Measurements from ENCODE around the gene SEPHS1.
A peak's percentile ranks its signal among the peaks of the same experiment; 100 is the strongest.

SEPHS1 gene, protein sequence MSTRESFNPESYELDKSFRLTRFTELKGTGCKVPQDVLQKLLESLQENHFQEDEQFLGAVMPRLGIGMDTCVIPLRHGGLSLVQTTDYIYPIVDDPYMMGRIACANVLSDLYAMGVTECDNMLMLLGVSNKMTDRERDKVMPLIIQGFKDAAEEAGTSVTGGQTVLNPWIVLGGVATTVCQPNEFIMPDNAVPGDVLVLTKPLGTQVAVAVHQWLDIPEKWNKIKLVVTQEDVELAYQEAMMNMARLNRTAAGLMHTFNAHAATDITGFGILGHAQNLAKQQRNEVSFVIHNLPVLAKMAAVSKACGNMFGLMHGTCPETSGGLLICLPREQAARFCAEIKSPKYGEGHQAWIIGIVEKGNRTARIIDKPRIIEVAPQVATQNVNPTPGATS

DNA sequence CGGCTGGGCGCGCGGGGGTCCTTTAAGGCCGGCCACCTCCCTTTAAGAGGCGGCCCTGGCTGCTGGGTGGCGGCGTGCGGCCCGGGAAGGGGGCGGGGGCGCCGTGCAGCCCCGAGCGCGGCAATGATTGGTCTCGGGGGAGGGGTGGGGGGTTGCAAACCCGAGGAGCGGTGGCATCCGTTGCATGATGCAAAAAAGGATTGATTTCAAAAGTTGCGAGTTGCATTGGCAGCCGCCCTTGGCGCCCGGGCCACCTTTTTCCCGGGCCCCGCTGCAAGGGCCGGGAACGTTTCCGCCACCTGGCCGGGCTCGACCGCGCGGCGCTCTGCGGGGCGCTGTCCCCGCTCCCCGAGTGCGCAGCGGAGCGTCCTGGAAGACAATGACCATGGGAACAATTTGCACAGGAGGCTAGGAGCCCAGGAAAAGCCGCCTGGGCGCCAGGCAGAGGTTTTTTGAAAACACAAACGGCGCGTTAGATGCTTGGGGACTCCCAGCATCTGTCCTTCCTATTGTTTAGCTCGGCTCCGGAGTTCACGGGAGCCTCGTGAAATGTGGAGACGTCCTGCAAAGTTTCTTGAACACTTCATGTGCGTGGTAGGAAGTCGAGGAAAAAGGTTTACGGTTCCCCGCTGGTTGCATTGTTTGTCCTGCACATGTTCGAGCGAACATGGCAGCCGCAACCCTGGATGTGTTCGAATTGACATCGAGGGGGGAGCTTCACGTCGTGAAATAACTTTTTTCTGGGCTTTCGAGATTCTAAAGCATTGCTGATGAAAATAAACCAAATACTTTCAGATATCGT is at the start of gene SEPHS1:
SEPHS1 (minus strand) TSS at position 78 of the 802 bp plus-strand sequence. CDS start 3,343 bp downstream, outside the sequence.
- Histone ChIP-seq H3K4me3 (ENCODE audit: low read depth, low read length) (peak within 1 kb of the TSS; percentile 61), H3K27me3 (ENCODE audit: insufficient read depth, low read depth, severe bottlenecking) (no peaks in the 10 kb centered on the region), H3K27ac (peak within 1 kb of the TSS; percentile 93), H3K36me3 (peaks cover 5% of the 10 kb centered on the region), H3K9me3 (ENCODE audit: severe bottlenecking) (no peaks in the 10 kb centered on the region)
- peak; percentile 79 for DNase-seq
- TF ChIP-seq, protein P1, sequence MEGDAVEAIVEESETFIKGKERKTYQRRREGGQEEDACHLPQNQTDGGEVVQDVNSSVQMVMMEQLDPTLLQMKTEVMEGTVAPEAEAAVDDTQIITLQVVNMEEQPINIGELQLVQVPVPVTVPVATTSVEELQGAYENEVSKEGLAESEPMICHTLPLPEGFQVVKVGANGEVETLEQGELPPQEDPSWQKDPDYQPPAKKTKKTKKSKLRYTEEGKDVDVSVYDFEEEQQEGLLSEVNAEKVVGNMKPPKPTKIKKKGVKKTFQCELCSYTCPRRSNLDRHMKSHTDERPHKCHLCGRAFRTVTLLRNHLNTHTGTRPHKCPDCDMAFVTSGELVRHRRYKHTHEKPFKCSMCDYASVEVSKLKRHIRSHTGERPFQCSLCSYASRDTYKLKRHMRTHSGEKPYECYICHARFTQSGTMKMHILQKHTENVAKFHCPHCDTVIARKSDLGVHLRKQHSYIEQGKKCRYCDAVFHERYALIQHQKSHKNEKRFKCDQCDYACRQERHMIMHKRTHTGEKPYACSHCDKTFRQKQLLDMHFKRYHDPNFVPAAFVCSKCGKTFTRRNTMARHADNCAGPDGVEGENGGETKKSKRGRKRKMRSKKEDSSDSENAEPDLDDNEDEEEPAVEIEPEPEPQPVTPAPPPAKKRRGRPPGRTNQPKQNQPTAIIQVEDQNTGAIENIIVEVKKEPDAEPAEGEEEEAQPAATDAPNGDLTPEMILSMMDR (IDR thresholded peaks at IDR 0.05; ENCODE audit: low read depth, low read length), result no peak

DNA sequence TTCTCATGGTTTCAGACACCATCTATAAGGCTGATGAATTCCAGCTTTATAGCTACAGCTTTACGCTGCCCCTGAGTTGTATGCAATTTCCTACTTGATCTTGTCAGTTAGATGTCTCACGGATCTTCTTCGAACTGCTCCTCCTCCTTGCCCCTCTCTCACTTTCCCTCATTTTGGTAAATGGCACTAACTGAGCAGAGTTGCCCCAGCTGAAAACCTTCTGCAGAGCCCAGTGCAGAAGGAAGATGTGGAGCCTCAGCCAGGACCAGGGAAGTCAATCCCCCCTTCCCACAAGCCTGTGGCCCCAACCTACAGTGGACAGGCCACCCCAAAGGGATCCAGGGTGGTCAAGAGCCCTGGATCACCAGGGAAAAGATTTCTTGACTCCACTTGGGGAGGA is 49.0 kb upstream of the SEPHS1 start:
- no peak for DNase-seq
- Histone ChIP-seq H3K9me3 (ENCODE audit: severe bottlenecking) (no peaks in the 10 kb centered on the region), H3K27me3 (ENCODE audit: insufficient read depth, low read depth, severe bottlenecking) (no peaks in the 10 kb centered on the region), H3K36me3 (no peaks in the 10 kb centered on the region), H3K4me3 (ENCODE audit: low read depth, low read length) (no peak overlapping the region), H3K27ac (no peak overlapping the region)
- TF ChIP-seq, protein P1 (IDR thresholded peaks at IDR 0.05; ENCODE audit: low read depth, low read length), result no peak

DNA sequence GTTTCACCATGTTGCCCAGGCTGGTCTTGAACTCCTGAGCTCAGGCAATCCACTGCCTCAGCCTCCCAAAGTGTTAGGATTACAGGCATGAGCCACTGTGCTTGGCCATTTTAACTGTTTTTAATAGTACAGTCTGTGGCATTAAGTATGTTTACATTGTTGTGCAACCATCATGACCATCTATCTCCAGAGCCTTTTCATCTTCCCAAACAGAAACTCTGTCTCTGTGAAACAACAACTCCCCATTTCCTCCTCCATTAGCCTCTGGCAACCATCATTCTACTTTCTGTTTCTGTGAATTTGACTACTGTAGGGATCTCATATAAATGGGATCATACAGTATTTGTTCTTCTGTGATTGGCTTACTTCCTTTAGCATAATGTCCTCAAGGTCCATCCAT is 48.3 kb upstream of the SEPHS1 start:
- Histone ChIP-seq H3K27ac (no peak overlapping the region), H3K4me3 (ENCODE audit: low read depth, low read length) (no peak overlapping the region)

DNA sequence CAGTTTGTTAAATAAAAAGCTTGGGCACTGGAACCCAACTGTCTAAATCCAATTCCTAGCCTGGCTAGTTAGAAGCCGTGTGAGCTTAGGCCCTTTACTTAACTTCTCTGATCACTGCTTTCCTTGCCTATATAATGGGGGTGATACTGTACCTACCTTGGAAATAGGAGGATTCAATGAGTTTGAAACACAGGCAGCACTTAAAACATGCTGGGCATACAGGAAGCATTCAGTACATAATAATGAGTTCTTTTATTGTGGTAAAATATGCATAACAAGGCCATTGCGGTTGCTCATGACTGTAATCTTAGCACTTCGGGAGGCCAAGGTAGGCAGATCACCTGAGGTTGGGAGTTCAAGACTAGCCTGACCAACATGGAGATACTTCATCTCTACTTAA is 47.4 kb upstream of the SEPHS1 start:
- Histone ChIP-seq H3K27me3 (ENCODE audit: insufficient read depth, low read depth, severe bottlenecking) (no peaks in the 10 kb centered on the region), H3K4me3 (ENCODE audit: low read depth, low read length) (no peak overlapping the region), H3K9me3 (ENCODE audit: severe bottlenecking) (no peaks in the 10 kb centered on the region), H3K27ac (no peak overlapping the region), H3K36me3 (no peaks in the 10 kb centered on the region)
- no peak for DNase-seq
- TF ChIP-seq, protein P1 (IDR thresholded peaks at IDR 0.05; ENCODE audit: low read depth, low read length), result no peak

More for the DNA sequence above, 48.3 kb upstream of the SEPHS1 start:
- Histone ChIP-seq H3K9me3 (ENCODE audit: severe bottlenecking) (no peaks in the 10 kb centered on the region), H3K36me3 (no peaks in the 10 kb centered on the region), H3K27me3 (ENCODE audit: insufficient read depth, low read depth, severe bottlenecking) (no peaks in the 10 kb centered on the region)
- no peak for DNase-seq
- TF ChIP-seq, protein P1 (IDR thresholded peaks at IDR 0.05; ENCODE audit: low read depth, low read length), result no peak

DNA sequence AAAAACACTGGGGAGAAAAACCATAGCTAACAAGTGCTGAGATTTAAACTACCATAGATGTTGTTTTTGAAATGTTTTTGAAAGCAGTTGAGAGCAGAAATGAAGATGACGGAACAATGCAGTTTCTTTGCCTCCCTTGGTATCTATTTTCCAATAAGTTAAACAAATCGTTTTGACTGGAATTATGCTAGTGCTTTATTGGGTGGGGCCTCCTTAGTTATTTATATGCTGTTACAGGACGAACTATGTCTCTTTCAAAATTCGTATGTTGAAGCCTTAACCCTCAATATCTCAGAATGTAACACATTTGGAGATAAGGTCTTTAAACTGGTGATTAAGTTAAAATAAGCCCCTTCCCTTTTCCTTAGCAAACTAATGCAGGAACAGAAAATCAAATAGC is 45.5 kb upstream of the SEPHS1 start:
- Histone ChIP-seq H3K9me3 (ENCODE audit: severe bottlenecking) (no peaks in the 10 kb centered on the region), H3K27ac (no peak overlapping the region), H3K36me3 (no peaks in the 10 kb centered on the region), H3K4me3 (ENCODE audit: low read depth, low read length) (no peak overlapping the region), H3K27me3 (ENCODE audit: insufficient read depth, low read depth, severe bottlenecking) (no peaks in the 10 kb centered on the region)
- no peak for DNase-seq
- TF ChIP-seq, protein P1 (IDR thresholded peaks at IDR 0.05; ENCODE audit: low read depth, low read length), result no peak
